Body of pancreas (tissue), 4 donors: ENCODE measurements around the gene PANX3. TPM values are rescaled to one million over a fixed set of nuclear protein-coding genes. Genes with fewer than 3 reads are reported as not detected.

Experiments
- ATAC-seq: fragments of 150-250 bp; one replicate; pipeline ENCODE4 v1.9.1; 2016
- DNase-seq, 4 donors: peaks; one replicate each; pipeline ENCODE4 v3.0.0-alpha.2; 2019
- H3K27ac ChIP-seq, 4 donors: fragments of 200-600 bp; sonication (generic); 1 replicate in 3 of 4; 2 replicates in 1 of 4; pipeline versions ENCODE4 v1.5.1 to v1.6.1; 2016 to 2019; ENCODE audit warnings: mild to moderate bottlenecking in 1 of 4, mixed read lengths in 1 of 4, moderate library complexity in 1 of 4
- H3K27me3 ChIP-seq, 2 donors: fragments of 200-600 bp; sonication (generic); one replicate each; pipeline ENCODE4 v1.6.0; 2016; ENCODE audit warnings: mild to moderate bottlenecking in 1 of 2
- H3K36me3 ChIP-seq, 2 donors: fragments of 200-600 bp; sonication (generic); replicated peaks in 1 of 2; 2 replicates each; pipeline ENCODE4 v1.5.1; 2016; ENCODE audit warnings: low read depth in 2 of 2; ENCODE audit not compliant: insufficient read depth in 1 of 2
- H3K4me1 ChIP-seq: fragments of 200-600 bp; sonication (generic); one replicate; pipeline ENCODE4 v1.6.0; 2016
- H3K4me3 ChIP-seq, 2 donors: fragments of 200-600 bp; sonication (generic); 1 replicate in 1 of 2; 2 replicates in 1 of 2; pipeline ENCODE4 v1.5.1; 2016 to 2019
- H3K9me3 ChIP-seq, 3 donors: fragments of 200-600 bp; sonication (generic); 1 replicate in 2 of 3; 2 replicates in 1 of 3; pipeline ENCODE4 v1.5.1; 2016
- POLR2A ChIP-seq, 3 donors: fragments of 450-650 bp; IDR thresholded peaks; one replicate each; pipeline ENCODE4 v1.6.1; 2016; ENCODE audit warnings: antibody characterized with exemption in 3 of 3, mild to moderate bottlenecking in 2 of 3
- WGBS, 2 donors: methylation state at CpG; one replicate each; pipeline ENCODE4 v1.1.5; 2017; 5-methylcytosine and 5-hydroxymethylcytosine counted together
- intact Hi-C: fragments of 100-400 bp; cut with DNase I; formaldehyde crosslinking; loops from one replicate; pipeline ENCODE4 v1.15.1; 2023
- total RNA-seq, 2 donors: library from RNA; depleted of rRNA; stranded (reverse); fragments of >200 nt; gene quantifications; one replicate each; pipeline ENCODE4 v1.1.0, GENCODE V29; 2016
- TF ChIP-seq, protein P1 (sequence below), 7 experiments: fragments of 450-650 bp in 4 of 7; fragments of 200-600 bp in 3 of 7; sonication (generic) in 3 of 7; IDR thresholded peaks; one replicate each; pipeline ENCODE4 v1.5.1; 2016 to 2019; ENCODE audit warnings: antibody characterized with exemption in 7 of 7

Gene PANX3
- total RNA-seq, 2 donors from 2014 or later: not detected

GRCh38 chr11:124639186-124639585 is 28.0 kb downstream of the PANX3 start:
- WGBS, 2 donors: 71 to 76% methylated on average over 1 of the region's 1 CpG
- Histone ChIP-seq H3K4me3 (no peak overlapping the region), H3K36me3 (peaks cover 0 to 8% of the 10 kb centered on the region in 2 donors), H3K9me3 (no peaks in the 10 kb centered on the region), H3K27ac (no peak overlapping the region), H3K27me3 (no peaks in the 10 kb centered on the region), H3K4me1 (no peaks in the 10 kb centered on the region)
- no peak for DNase-seq
- no peak for TF ChIP-seq POLR2A (IDR thresholded peaks at IDR 0.05)
- TF ChIP-seq, protein P1, sequence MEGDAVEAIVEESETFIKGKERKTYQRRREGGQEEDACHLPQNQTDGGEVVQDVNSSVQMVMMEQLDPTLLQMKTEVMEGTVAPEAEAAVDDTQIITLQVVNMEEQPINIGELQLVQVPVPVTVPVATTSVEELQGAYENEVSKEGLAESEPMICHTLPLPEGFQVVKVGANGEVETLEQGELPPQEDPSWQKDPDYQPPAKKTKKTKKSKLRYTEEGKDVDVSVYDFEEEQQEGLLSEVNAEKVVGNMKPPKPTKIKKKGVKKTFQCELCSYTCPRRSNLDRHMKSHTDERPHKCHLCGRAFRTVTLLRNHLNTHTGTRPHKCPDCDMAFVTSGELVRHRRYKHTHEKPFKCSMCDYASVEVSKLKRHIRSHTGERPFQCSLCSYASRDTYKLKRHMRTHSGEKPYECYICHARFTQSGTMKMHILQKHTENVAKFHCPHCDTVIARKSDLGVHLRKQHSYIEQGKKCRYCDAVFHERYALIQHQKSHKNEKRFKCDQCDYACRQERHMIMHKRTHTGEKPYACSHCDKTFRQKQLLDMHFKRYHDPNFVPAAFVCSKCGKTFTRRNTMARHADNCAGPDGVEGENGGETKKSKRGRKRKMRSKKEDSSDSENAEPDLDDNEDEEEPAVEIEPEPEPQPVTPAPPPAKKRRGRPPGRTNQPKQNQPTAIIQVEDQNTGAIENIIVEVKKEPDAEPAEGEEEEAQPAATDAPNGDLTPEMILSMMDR (IDR thresholded peaks at IDR 0.05): no peak
- intact Hi-C loops: no loop called here
- no peak for ATAC-seq

- Histone ChIP-seq H3K4me3 (no peak overlapping the region), H3K4me1 (peaks cover 7% of the 10 kb centered on the region), H3K36me3 (peaks cover 0 to 4% of the 10 kb centered on the region in 2 donors), H3K27me3 (no peaks in the 10 kb centered on the region), H3K27ac (no peak overlapping the region), H3K9me3 (no peaks in the 10 kb centered on the region)
- TF ChIP-seq, protein P1 (IDR thresholded peaks at IDR 0.05): no peak
- TF ChIP-seq POLR2A (IDR thresholded peaks at IDR 0.05): no peak
- DNase-seq: no peak
- 91 to 92% methylated on average over 5 of the region's 5 CpGs for WGBS, 2 donors
- intact Hi-C loops: loop anchor here (10.0 kb wide), 1 partner anchor 764 kb away; no protein-coding TSS in a partner anchor
- ATAC-seq: no peak
Measured at GRCh38 chr11:124640666-124641065, 29.4 kb downstream of the PANX3 start.

- Histone ChIP-seq H3K4me3 (no peak overlapping the region), H3K9me3 (no peaks in the 10 kb centered on the region), H3K36me3 (peaks cover 0 to 2% of the 10 kb centered on the region in 2 donors), H3K27me3 (no peaks in the 10 kb centered on the region), H3K4me1 (peaks cover 7% of the 10 kb centered on the region), H3K27ac (no peak overlapping the region)
- 85 to 93% methylated on average over 3 of the region's 3 CpGs for WGBS, 2 donors
- intact Hi-C loops: loop anchor here (10.0 kb wide), 1 partner anchor 762 kb away; no protein-coding TSS in a partner anchor
- TF ChIP-seq POLR2A (IDR thresholded peaks at IDR 0.05): no peak
- TF ChIP-seq, protein P1 (IDR thresholded peaks at IDR 0.05): no peak
- DNase-seq: no peak
- ATAC-seq: no peak
Measured at GRCh38 chr11:124642628-124643027, 31.4 kb downstream of the PANX3 start.

- no peak for DNase-seq
- TF ChIP-seq POLR2A (IDR thresholded peaks at IDR 0.05): no peak
- TF ChIP-seq, protein P1 (IDR thresholded peaks at IDR 0.05): no peak
- Histone ChIP-seq H3K36me3 (peaks cover 0 to 2% of the 10 kb centered on the region in 2 donors), H3K9me3 (no peaks in the 10 kb centered on the region), H3K27ac (no peak overlapping the region), H3K4me3 (no peak overlapping the region), H3K27me3 (no peaks in the 10 kb centered on the region), H3K4me1 (peaks cover 7% of the 10 kb centered on the region)
- ATAC-seq: no peak
- 80 to 83% methylated on average over 10 of the region's 10 CpGs for WGBS, 2 donors
- intact Hi-C loops: loop anchor here (10.0 kb wide), 1 partner anchor 762 kb away; no protein-coding TSS in a partner anchor
Measured at GRCh38 chr11:124643042-124643604, 31.9 kb downstream of the PANX3 start.
